Activated naive CD8-positive, alpha-beta T cell (primary cell): Measurements from ENCODE around the gene FYB1.

ENCODE experiments used
- H3K27ac Mint-ChIP-seq: one replicate; pipeline ENCODE4 v1.8.0; 2021; ENCODE audit warnings: mixed read lengths
- H3K27me3 Mint-ChIP-seq: one replicate; pipeline ENCODE4 v1.8.0; 2021; ENCODE audit warnings: mixed read lengths
- H3K36me3 Mint-ChIP-seq: one replicate; pipeline ENCODE4 v1.8.0; 2021; ENCODE audit warnings: mixed read lengths
- H3K4me1 Mint-ChIP-seq: one replicate; pipeline ENCODE4 v1.8.0; 2021; ENCODE audit warnings: low read depth, mixed read lengths
- H3K4me3 Mint-ChIP-seq: one replicate; pipeline ENCODE4 v1.8.0; 2021; ENCODE audit warnings: mild to moderate bottlenecking, mixed read lengths
- H3K9me3 Mint-ChIP-seq: one replicate; pipeline ENCODE4 v1.8.0; 2021; ENCODE audit warnings: low read depth, mixed read lengths

Gene FYB1

DNA sequence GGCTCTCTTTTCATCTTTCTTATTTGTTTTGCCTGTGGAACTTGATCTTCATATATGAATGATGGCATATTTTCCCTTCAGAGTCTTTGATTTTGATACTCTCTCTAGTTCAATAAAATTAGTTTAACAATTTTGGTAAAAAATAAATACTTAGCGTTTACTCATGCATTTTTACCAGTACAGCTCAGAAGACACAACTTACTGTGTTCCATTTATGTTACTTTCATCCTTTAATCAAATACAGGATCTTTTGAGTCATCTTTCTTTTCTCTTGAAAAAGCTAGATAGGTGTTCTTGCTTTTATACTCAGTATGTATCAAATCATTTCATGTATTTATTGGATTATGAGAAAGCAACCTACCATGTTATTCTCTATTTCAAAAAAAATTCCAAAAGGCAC is 98.0 kb downstream of the FYB1 start:
- Mint-ChIP-seq H3K27ac (peak overlapping the region; percentile 96), H3K27me3 (no peaks in the 10 kb centered on the region), H3K4me3 (no peak overlapping the region), H3K9me3 (no peaks in the 10 kb centered on the region), H3K4me1 (peaks cover 51% of the 10 kb centered on the region), H3K36me3 (peaks cover 4% of the 10 kb centered on the region)

DNA sequence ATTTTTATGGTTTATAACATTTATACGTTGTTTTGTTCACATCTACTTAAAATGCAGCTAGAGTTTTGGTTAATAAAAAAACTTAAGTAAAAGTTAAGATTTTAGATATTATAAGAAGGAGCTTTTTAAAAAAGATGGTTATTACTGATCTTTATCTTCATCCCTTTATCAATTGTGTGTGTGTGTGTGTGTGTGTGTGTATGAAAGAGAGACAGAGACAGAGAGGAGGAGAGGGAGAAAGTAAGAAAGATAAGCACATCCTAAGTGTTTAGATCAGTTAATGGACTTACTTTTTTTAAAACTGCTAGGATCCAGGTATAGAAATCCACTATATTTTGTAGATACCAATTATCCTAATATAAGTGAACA is 99.3 kb downstream of the FYB1 start:
- Mint-ChIP-seq H3K4me3 (no peak overlapping the region), H3K27ac (peak overlapping the region; percentile 81), H3K36me3 (peaks cover 4% of the 10 kb centered on the region), H3K27me3 (no peaks in the 10 kb centered on the region), H3K4me1 (peaks cover 55% of the 10 kb centered on the region), H3K9me3 (no peaks in the 10 kb centered on the region)

DNA sequence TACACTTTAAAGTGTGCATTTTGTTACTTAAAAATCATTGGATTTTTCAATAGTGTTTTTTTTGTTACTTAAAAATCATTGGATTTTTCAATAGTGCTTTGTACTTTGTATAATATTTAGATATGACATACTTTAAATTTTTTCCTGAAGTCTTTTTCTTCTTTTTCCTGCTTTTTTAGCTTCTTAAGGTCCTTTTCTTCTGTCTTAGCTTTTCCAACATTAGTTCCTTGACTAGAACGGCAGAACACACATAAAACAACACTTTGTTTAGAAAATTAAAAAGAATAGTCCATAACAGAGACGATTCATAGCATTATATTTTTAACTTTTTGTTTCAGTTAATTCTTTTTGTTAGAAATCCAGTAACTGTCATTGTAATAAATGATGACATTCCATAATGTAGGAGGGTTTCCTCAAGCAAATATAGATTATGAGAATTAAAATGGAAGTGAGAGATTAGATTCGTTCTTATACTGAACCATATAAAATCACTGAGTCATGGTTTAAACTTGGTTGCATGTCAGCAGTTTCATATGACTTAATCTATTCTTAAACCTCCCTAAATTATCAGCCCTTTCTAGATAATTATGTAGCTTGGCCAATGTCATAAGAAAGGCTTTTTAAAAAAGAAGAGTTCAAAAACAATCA is 99.8 kb downstream of the FYB1 start:
- Mint-ChIP-seq H3K27me3 (no peaks in the 10 kb centered on the region), H3K27ac (peak overlapping the region; percentile 80), H3K9me3 (no peaks in the 10 kb centered on the region), H3K4me3 (no peak overlapping the region), H3K4me1 (peaks cover 58% of the 10 kb centered on the region), H3K36me3 (peaks cover 4% of the 10 kb centered on the region)

DNA sequence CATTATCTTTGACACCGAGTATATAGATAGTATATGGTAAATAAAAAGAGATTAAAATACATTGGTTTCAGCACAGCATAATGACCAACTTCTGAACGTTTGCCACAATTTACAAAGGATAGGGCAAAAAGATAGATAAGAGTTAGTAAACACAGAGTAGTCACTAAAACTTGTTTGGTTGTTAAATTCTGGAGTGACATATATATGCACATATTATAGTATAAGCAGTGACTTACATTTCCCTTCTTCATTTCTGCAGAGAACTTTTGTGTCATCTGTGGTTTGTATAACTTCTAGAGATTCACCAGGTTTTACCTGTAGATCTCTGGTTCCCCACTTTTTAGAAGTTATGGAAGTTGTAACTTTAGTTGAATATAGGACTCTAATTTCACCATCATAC is 100.7 kb downstream of the FYB1 start:
- Mint-ChIP-seq H3K4me3 (no peak overlapping the region), H3K27me3 (no peaks in the 10 kb centered on the region), H3K4me1 (peaks cover 58% of the 10 kb centered on the region), H3K9me3 (no peaks in the 10 kb centered on the region), H3K36me3 (peaks cover 4% of the 10 kb centered on the region), H3K27ac (peak overlapping the region; percentile 89)

DNA sequence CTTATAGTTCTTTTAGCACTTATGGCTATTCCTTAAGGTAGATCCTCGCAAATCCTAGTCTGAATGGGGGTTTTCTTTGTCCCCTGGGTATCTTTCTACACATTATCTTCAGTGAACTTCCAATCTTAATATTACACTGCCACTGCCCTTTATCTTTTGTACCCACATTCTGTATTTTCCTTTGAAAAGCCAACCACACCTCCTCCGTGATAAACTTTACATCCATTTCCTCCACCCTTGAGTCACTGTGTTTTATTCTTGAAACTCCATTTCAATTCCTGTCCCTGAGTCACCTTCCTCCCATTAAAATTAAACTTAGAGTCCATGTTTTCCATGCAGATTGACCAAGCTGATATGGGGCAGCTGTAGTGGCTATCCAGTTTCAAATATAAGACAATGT is 102.0 kb downstream of the FYB1 start:
- Mint-ChIP-seq H3K36me3 (peaks cover 4% of the 10 kb centered on the region), H3K27me3 (no peaks in the 10 kb centered on the region), H3K4me1 (peaks cover 61% of the 10 kb centered on the region), H3K27ac (peak overlapping the region; percentile 89), H3K4me3 (no peak overlapping the region), H3K9me3 (no peaks in the 10 kb centered on the region)

DNA sequence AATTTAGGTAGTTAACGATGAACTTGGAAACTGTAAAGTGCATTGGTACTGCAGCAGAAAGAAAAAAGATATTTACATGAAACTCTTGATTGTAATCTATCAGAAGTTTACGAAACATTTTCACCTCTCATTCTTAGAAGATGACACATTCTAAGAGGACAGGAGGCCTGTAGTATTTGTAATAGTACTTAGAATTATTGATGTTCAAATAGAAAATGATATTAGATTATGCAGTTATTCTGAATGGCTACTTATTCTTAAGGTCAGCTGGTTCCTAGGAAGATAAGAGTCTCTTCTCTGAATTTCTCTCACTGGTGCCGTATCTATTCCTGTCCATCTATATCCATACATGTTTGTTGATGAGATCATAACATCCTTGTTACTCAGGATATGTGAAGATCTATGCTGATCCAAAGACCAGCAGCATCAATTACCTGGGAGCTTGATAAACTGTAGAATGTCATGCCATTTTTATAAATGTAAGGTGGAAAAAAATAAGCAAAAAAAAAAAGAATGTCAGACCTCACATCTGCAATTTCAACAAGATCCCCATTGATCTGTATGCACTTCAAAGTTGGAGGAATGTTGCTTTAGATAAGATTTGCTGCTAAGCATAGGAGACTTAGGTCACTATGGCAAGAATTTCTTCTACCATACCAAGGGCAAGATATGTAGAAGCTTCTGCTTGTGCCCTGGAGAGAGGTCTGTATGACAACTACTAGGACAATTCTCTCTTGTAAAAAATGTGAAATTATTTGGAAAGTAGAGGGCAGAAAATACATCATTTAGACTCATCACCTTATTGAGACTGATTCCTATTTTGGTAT is 102.8 kb downstream of the FYB1 start:
- no peak overlapping the region for H3K4me3 Mint-ChIP-seq
- no peaks in the 10 kb centered on the region for H3K27me3 Mint-ChIP-seq
- peaks cover 2% of the 10 kb centered on the region for H3K36me3 Mint-ChIP-seq
- peaks cover 53% of the 10 kb centered on the region for H3K4me1 Mint-ChIP-seq
- peak overlapping the region; percentile 89 for H3K27ac Mint-ChIP-seq
- no peaks in the 10 kb centered on the region for H3K9me3 Mint-ChIP-seq

DNA sequence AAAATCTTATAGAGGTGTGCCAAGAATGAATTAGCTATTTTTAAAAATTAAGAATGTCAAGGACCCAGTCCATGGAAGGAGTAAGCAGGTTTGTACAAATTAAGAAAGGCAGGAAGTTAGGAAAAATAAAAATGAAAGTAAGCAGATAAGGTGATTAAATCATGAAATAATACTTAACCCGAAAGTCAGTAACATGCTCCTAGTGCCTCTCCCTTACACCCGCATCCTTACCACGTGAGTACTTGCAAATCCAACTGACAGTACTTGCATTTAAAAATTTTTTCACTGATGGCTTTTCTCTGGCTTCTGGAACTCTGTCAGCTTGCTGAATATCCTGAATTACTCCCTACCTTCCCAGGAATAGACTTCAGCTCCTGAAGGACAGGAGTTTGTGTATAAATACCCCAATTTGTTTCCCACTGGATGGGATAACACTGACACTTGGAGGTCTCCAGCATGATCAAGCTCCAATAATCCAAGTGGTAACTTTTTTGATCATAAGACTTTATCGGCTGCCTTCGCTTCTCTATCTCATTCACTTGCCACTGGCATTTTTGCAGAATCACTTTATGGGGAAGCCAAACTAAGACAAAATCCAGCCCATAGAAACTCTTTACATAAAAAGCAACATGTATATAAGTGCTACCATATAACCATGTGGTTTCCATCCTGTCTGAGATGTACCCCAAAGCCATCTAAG is 103.6 kb downstream of the FYB1 start:
- no peaks in the 10 kb centered on the region for H3K27me3 Mint-ChIP-seq
- H3K36me3 Mint-ChIP-seq, result peaks cover 2% of the 10 kb centered on the region

DNA sequence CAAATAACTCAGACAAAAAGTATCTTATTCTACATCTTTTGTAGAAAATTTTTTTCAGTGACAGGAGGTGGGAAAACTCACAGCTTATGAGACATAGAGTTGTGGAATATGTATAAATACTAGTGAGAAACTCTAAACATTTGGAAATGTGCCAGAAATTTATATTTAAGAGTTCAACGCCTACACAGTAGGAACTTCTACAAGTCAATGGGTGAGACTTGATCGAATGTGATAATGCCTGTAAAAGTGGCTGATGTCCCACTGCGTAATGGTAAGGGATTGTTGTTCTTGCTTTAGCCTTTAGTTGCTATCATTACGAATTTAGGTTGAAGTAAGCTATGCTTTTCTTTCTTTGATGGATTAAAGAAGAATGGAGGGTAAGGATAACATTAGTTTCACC is 105.2 kb downstream of the FYB1 start:
- Mint-ChIP-seq H3K4me3 (no peak overlapping the region), H3K27me3 (no peaks in the 10 kb centered on the region), H3K27ac (peak overlapping the region; percentile 59), H3K9me3 (no peaks in the 10 kb centered on the region), H3K36me3 (peaks cover 4% of the 10 kb centered on the region), H3K4me1 (peaks cover 46% of the 10 kb centered on the region)

More for the DNA sequence above, 103.6 kb downstream of the FYB1 start:
- no peaks in the 10 kb centered on the region for H3K9me3 Mint-ChIP-seq
- H3K4me3 Mint-ChIP-seq, result no peak overlapping the region
- H3K27ac Mint-ChIP-seq, result peak overlapping the region; percentile 89
- H3K4me1 Mint-ChIP-seq, result peaks cover 47% of the 10 kb centered on the region

DNA sequence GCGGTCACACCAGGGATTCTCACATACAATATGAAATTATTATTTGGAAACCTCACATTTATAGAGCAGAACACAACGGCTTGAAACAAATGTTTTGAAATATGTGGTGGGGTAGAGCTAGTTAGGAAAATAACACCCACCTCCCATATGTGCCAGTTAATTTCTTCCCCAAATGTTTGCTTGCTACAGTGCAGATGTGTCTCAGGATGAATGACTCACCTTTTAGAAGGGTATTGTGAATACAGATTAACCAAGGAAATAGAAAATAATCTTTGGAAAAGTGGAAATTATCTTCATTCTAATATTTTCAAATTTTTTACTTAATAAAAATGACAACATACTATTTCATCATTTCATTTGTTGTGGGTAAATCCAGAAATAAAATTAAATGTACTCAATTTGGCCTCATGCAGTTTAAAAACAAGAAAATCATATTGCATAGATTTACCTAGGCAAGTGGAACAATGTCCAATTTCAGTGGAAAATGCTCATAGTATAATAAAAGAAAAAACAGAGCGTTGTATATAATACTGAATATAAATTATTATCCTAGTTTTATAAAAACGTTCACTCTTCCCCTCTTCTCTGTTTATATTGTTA is 105.9 kb downstream of the FYB1 start:
- H3K36me3 Mint-ChIP-seq, result peaks cover 4% of the 10 kb centered on the region
- H3K27ac Mint-ChIP-seq, result peak overlapping the region; percentile 70

DNA sequence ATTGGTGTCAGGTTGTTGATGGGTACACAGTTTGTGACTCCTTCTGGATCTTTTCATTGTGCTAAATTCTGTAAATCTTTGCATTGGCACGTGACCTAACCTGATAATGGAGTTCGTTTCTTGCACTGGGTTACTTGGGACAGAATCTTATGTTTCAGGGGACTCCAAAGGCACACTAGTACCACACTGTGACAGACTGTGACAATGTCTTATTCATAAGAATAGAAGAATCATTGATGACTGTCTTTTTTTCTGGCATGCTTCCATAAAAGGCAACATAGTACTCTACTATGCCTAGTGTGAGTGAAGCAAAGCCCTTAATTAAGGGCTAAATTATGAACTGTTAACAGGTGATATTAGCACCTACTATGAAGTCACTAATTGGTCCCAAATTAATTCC is 109.8 kb downstream of the FYB1 start:
- Mint-ChIP-seq H3K27ac (peak overlapping the region; percentile 89), H3K4me1 (peaks cover 10% of the 10 kb centered on the region), H3K9me3 (no peaks in the 10 kb centered on the region), H3K27me3 (no peaks in the 10 kb centered on the region), H3K36me3 (peaks cover 2% of the 10 kb centered on the region), H3K4me3 (no peak overlapping the region)

More for the DNA sequence above, 105.9 kb downstream of the FYB1 start:
- H3K9me3 Mint-ChIP-seq, result no peaks in the 10 kb centered on the region
- H3K4me3 Mint-ChIP-seq, result no peak overlapping the region
- H3K27me3 Mint-ChIP-seq, result no peaks in the 10 kb centered on the region
- peaks cover 43% of the 10 kb centered on the region for H3K4me1 Mint-ChIP-seq

DNA sequence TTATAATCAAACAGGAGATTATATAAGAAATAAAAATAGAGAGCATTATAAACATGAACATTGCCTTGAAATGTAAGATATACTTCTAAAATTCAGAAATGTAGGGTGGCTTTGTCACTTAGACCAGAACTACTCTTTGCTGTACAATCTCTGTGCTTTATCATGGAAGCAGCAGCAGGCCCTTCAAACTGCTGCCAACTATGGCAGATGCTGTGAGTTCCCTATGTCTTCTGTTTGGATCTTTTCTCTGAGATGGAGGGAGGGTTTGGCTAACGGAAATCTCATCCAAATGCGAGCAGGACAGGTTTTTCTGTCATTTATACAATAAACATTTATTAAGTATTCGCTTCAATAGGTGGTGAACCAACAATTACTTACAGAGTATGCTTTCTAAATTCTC is 110.4 kb downstream of the FYB1 start:
- peak overlapping the region; percentile 89 for H3K27ac Mint-ChIP-seq
- no peak overlapping the region for H3K4me3 Mint-ChIP-seq
- peaks cover 10% of the 10 kb centered on the region for H3K4me1 Mint-ChIP-seq
- no peaks in the 10 kb centered on the region for H3K27me3 Mint-ChIP-seq
- H3K36me3 Mint-ChIP-seq, result peaks cover 2% of the 10 kb centered on the region
- H3K9me3 Mint-ChIP-seq, result no peaks in the 10 kb centered on the region

DNA sequence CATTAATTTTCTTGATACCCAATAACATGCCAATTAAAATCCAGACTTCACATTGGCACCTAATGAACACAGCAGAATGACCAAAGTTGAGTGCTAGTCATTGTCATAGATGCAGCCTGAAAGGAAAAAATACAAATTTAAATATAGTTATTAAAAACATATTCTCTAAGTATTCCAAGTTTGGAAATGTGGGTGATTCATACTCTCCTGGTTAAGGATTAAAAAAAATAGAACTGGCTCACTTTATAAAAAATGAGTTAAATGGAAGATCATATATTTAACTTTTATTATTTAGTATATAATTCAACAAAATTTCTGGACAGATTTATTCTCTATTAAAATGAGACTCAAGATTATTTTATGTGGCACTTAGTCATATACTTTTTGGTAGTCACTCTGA is 112.0 kb downstream of the FYB1 start:
- Mint-ChIP-seq H3K9me3 (no peaks in the 10 kb centered on the region), H3K4me3 (no peak overlapping the region), H3K27ac (no peak overlapping the region), H3K4me1 (peaks cover 10% of the 10 kb centered on the region), H3K36me3 (peaks cover 8% of the 10 kb centered on the region), H3K27me3 (no peaks in the 10 kb centered on the region)

DNA sequence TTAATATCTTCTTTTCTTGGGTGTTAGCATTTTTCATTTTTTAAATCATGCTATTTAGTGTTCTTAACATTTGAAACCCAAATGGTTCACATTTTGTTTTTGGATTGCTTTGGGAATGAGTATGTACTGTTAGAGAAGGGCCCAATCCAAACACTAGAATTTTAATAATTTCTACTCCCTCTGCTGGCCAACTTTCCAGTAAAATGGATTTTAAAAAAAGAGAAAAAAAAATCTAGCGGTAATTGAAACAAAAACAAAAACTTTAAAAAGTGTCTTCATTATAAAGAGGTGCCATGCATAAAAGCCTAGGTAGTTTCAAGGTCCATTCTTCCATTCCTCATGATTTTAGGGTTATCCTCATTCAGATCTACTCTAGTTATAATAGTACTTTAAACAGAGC is 113.0 kb downstream of the FYB1 start:
- no peaks in the 10 kb centered on the region for H3K9me3 Mint-ChIP-seq
- H3K4me1 Mint-ChIP-seq, result peaks cover 16% of the 10 kb centered on the region
- peak overlapping the region; percentile 72 for H3K27ac Mint-ChIP-seq
- peaks cover 8% of the 10 kb centered on the region for H3K36me3 Mint-ChIP-seq
- H3K4me3 Mint-ChIP-seq, result no peak overlapping the region
- no peaks in the 10 kb centered on the region for H3K27me3 Mint-ChIP-seq

DNA sequence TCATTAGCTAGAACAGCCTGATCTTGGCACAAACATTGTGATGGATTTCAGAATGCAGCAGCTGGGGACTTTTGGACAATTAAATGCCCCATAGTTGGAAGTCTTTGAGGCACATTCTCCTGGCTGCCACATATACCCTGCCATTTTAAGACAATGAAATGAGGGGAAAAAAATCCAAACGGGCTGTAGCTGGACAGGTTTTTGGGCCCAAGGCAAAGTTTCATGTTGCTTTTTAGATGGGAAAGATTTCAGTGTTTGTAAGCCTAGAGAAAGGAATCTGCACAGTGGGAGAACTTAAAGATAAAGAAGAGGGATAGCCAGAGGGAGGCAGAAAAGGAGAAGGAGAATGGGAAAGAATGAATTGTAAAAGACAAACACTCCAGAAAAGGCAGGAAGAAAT is 115.1 kb downstream of the FYB1 start:
- peaks cover 5% of the 10 kb centered on the region for H3K36me3 Mint-ChIP-seq
- H3K9me3 Mint-ChIP-seq, result no peaks in the 10 kb centered on the region
- H3K4me3 Mint-ChIP-seq, result no peak overlapping the region
- peak overlapping the region; percentile 82 for H3K27ac Mint-ChIP-seq
- H3K27me3 Mint-ChIP-seq, result no peaks in the 10 kb centered on the region
- peaks cover 33% of the 10 kb centered on the region for H3K4me1 Mint-ChIP-seq

DNA sequence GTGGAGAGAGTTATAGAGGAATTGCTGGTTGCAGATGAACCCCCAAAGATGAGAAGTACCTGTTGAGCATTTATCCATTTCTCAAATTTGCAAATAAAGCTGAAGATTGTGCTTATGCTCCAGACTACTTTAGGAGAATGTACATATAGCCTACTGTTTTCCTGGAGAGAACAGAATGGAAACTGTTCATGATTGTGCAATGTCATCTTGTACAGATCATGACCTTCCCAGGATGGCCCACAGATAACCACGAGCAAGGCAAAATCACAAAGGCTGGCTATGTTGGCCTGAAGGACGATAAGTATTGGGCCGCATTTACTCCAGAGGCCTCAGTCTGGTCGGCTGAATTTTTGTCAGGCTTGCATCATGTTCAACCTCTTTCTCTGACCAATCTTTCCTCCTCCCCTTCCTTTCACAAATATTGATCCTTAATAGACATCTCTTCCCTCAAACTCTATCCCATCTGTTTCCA is 116.6 kb downstream of the FYB1 start:
- Mint-ChIP-seq H3K4me1 (peaks cover 35% of the 10 kb centered on the region), H3K9me3 (no peaks in the 10 kb centered on the region), H3K4me3 (no peak overlapping the region), H3K27me3 (no peaks in the 10 kb centered on the region), H3K36me3 (peaks cover 5% of the 10 kb centered on the region), H3K27ac (peak overlapping the region; percentile 72)
